Testis (tissue), 2 donors: ENCODE measurements around the gene CALR.

Experiments
- POLR2A ChIP-seq: fragments of 450-650 bp; IDR thresholded peaks from one replicate; pipeline ENCODE4 v1.6.1; 2017; ENCODE audit warnings: antibody characterized with exemption, mild to moderate bottlenecking, moderate library complexity
- TF ChIP-seq, protein P1 (sequence below), 3 experiments: fragments of 450-650 bp in 2 of 3; fragments of 200-600 bp in 1 of 3; sonication (generic) in 1 of 3; IDR thresholded peaks; one replicate each; pipeline ENCODE4 v1.5.1; 2016 to 2019; ENCODE audit warnings: antibody characterized with exemption in 3 of 3, mild to moderate bottlenecking in 2 of 3, moderate library complexity in 1 of 3

DNA sequence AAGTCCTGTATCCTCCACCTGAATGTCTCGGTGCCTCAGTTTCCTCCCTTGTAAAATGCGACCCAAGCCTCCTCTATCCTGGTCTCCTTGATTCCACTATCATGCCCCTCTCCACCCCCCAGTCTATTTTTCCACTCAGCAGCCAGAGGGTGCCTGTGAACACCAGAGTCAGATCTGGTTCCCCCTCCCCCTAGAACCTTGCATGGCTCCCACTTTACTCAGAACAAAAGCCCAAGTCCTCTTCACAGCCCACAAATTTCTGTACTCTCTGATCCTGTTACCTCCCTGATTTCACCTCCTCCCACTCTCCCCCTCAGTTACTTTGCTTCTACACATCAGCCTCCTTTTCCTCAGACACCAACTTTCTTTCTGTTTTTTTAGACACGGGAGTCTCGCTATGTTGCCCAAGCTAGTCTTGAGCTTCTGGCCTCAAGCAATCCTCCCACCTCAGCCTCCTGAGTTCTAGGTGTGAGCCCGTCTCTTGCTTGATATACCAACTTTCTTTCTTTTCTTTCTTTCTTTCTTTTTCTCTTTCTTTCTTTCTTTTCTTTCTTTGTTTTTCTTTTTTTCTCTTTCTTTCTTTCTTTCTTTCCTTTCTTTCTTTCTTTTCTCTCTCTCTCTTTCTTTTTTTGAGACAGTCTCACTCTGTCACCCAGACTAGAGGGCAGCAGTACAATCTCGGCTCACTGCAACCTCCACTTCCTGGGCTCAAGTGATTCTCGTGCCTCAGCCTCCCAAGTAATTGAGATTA lies 31.8 kb downstream of the CALR start:
- TF ChIP-seq, protein P1, sequence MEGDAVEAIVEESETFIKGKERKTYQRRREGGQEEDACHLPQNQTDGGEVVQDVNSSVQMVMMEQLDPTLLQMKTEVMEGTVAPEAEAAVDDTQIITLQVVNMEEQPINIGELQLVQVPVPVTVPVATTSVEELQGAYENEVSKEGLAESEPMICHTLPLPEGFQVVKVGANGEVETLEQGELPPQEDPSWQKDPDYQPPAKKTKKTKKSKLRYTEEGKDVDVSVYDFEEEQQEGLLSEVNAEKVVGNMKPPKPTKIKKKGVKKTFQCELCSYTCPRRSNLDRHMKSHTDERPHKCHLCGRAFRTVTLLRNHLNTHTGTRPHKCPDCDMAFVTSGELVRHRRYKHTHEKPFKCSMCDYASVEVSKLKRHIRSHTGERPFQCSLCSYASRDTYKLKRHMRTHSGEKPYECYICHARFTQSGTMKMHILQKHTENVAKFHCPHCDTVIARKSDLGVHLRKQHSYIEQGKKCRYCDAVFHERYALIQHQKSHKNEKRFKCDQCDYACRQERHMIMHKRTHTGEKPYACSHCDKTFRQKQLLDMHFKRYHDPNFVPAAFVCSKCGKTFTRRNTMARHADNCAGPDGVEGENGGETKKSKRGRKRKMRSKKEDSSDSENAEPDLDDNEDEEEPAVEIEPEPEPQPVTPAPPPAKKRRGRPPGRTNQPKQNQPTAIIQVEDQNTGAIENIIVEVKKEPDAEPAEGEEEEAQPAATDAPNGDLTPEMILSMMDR (IDR thresholded peaks at IDR 0.05): no peak
- no peak for TF ChIP-seq POLR2A
